Cardiac fibroblast (primary cell): ENCODE measurements around the gene DCLRE1B.

Experiments
- DNase-seq, 2 donors: peaks; one replicate each; pipeline versions ENCODE4 v3.0.0 to v3.0.0-alpha.2; 2010; ENCODE audit warnings: low read depth in 2 of 2
- H3K4me3 ChIP-seq, 2 donors: replicated peaks in 1 of 2; 1 replicate in 1 of 2; 2 replicates in 1 of 2; pipeline ENCODE4 v1.5.1; 2011; ENCODE audit warnings: low read depth in 2 of 2, low read length in 2 of 2, mild to moderate bottlenecking in 2 of 2, moderate library complexity in 1 of 2
- TF ChIP-seq, protein P1 (sequence below): IDR thresholded peaks from one replicate; pipeline ENCODE4 v1.5.1; 2011; ENCODE audit warnings: low read depth, mild to moderate bottlenecking, low read length, inconsistent platforms

DCLRE1B gene

GRCh38 chr1:113859478-113860175 is 45.5 kb upstream of the DCLRE1B start:
- no peak overlapping the region for H3K4me3 ChIP-seq
- TF ChIP-seq, protein P1, sequence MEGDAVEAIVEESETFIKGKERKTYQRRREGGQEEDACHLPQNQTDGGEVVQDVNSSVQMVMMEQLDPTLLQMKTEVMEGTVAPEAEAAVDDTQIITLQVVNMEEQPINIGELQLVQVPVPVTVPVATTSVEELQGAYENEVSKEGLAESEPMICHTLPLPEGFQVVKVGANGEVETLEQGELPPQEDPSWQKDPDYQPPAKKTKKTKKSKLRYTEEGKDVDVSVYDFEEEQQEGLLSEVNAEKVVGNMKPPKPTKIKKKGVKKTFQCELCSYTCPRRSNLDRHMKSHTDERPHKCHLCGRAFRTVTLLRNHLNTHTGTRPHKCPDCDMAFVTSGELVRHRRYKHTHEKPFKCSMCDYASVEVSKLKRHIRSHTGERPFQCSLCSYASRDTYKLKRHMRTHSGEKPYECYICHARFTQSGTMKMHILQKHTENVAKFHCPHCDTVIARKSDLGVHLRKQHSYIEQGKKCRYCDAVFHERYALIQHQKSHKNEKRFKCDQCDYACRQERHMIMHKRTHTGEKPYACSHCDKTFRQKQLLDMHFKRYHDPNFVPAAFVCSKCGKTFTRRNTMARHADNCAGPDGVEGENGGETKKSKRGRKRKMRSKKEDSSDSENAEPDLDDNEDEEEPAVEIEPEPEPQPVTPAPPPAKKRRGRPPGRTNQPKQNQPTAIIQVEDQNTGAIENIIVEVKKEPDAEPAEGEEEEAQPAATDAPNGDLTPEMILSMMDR, result no peak
- DNase-seq, result peak in 1 of 2 donors; percentile 15

GRCh38 chr1:113860891-113861290 is 44.2 kb upstream of the DCLRE1B start:
- DNase-seq, result peak; percentile 85 to 87
- peak overlapping the region in 1 of 2 donors; percentile 16 for H3K4me3 ChIP-seq
- TF ChIP-seq, protein P1, result no peak

DNA sequence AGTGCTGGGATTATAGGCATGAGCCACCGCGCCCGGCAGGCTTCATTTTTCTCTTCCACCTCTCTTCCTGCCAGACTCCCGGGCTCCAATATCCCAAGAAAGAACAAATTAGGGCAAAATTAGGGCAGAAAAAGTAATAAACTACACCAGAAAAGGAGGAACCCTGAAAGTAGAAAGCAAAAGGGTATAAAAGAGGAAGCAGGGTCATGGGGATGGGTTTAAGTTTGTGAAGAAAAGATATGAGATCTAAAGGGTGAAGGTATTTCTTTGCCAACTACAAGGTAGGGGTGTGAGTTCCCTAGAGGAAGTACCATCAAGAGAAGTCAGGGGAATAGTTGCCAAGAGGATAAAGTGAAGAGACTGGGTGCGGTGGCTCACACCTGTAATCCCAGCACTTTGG is 43.5 kb upstream of the DCLRE1B start:
- DNase-seq, result no peak
- TF ChIP-seq, protein P1, result no peak
- H3K4me3 ChIP-seq, result no peak overlapping the region

DNA sequence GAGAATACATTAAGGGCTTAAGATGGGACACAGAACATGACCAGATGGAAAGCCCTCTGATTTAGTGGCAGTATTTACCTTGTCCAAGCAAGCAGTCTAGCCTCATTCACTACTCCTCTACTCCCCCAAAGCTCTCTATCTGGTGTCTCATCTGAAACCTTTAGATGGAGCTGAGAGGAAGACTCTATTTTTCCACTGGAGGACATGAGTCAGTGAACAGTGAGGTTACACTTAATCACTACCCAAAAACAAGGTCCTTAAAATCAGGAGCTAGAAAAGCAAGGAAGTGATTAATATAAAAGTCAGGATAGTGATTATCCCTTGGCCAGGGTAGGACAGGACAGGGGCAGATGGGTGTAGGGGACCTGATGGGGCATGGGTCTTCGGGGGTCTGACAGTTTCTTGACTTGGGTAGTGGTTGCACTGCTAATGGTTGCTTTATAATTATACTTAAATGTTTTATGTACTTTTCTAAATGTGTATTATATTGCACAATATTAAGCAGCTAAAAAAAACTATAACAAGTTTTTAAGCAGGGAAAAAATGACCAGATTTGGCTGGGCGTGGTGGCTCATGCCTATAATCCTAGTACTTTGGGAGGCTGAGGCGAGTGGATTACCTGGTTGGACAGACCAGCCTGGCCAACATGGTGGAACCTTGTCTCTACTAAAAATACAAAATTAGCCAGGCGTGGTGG is 36.6 kb upstream of the DCLRE1B start:
- peak; percentile 9 to 75 for DNase-seq
- no peak overlapping the region for H3K4me3 ChIP-seq
- TF ChIP-seq, protein P1, result no peak

- no peak for DNase-seq
- no peak overlapping the region for H3K4me3 ChIP-seq
- TF ChIP-seq, protein P1, result no peak
Measured at GRCh38 chr1:113870778-113871177, 34.3 kb upstream of the DCLRE1B start.

- H3K4me3 ChIP-seq, result peak within 1 kb of the TSS in 1 of 2 donors; percentile 11
- TF ChIP-seq, protein P1, result no peak
- peak; percentile 64 to 79 for DNase-seq
Measured at GRCh38 chr1:113871597-113872113, 33.5 kb upstream of the DCLRE1B start, which contains the start of gene PTPN22. TSS of gene PTPN22 (minus strand) at chr1:113871712.
